CD14-positive monocyte (primary cell): Measurements from ENCODE around the gene LRRFIP2. TPM values are rescaled to one million over a fixed set of nuclear protein-coding genes. Genes with fewer than 3 reads are reported as not detected.

Experiments used
- DNase-seq, 3 donors: peaks; one replicate each; pipeline ENCODE4 v3.0.0-alpha.2; 2011 to 2022
- H2AFZ ChIP-seq: 2 replicates; pipeline ENCODE4 v1.6.0; 2012; ENCODE audit warnings: mild to moderate bottlenecking, low read depth, low read length, inconsistent platforms; ENCODE audit not compliant: insufficient read depth, poor library complexity, severe bottlenecking
- H3K27ac ChIP-seq, 2 donors: 1 replicate in 1 of 2; 2 replicates in 1 of 2; pipeline ENCODE4 v1.5.1; 2012 to 2013; ENCODE audit warnings: low read length in 2 of 2, control low read depth in 1 of 2, inconsistent platforms in 1 of 2, low read depth in 1 of 2, mild to moderate bottlenecking in 1 of 2
- H3K27me3 ChIP-seq, 2 donors: one replicate each; pipeline versions ENCODE4 v1.6.0 to v1.6.1; 2011 to 2013; ENCODE audit warnings: low read length in 2 of 2; ENCODE audit not compliant: control insufficient read depth in 2 of 2, insufficient read depth in 2 of 2
- H3K36me3 ChIP-seq, 2 donors: replicated peaks in 1 of 2; 1 replicate in 1 of 2; 2 replicates in 1 of 2; pipeline versions ENCODE4 v1.5.1 to v1.6.1; 2012 to 2013; ENCODE audit warnings: low read length in 2 of 2, control low read depth in 1 of 2, inconsistent platforms in 1 of 2, mild to moderate bottlenecking in 1 of 2; ENCODE audit not compliant: insufficient read depth in 2 of 2, control insufficient read depth in 1 of 2
- H3K4me1 ChIP-seq, 2 donors: 1 replicate in 1 of 2; 2 replicates in 1 of 2; pipeline versions ENCODE4 v1.5.1 to v1.6.1; 2012 to 2013; ENCODE audit warnings: low read length in 2 of 2, control low read depth in 1 of 2, inconsistent platforms in 1 of 2, mild to moderate bottlenecking in 1 of 2, moderate library complexity in 1 of 2; ENCODE audit not compliant: insufficient read depth in 2 of 2, control insufficient read depth in 1 of 2
- H3K4me2 ChIP-seq: replicated peaks from 2 replicates; pipeline ENCODE3; 2012; ENCODE audit warnings: low read length, moderate library complexity, mild to moderate bottlenecking; ENCODE audit not compliant: poor library complexity, severe bottlenecking; ENCODE audit errors: extremely low read depth
- H3K4me3 ChIP-seq, 3 experiments: fragments of 200-600 bp in 1 of 3; sonication (generic) in 1 of 3; replicated peaks in 1 of 3; 1 replicate in 2 of 3; 2 replicates in 1 of 3; pipeline ENCODE4 v1.5.1; 2011 to 2013; ENCODE audit warnings: low read length in 3 of 3, mild to moderate bottlenecking in 3 of 3, control low read depth in 2 of 3, low read depth in 2 of 3, inconsistent platforms in 1 of 3, moderate library complexity in 1 of 3
- H3K79me2 ChIP-seq: 2 replicates; pipeline ENCODE4 v1.6.0; 2012; ENCODE audit warnings: mild to moderate bottlenecking, control low read depth, inconsistent platforms, low read length, moderate library complexity; ENCODE audit not compliant: insufficient read depth
- H3K9ac ChIP-seq: 2 replicates; pipeline ENCODE4 v1.6.0; 2017; ENCODE audit warnings: low read length, mild to moderate bottlenecking; ENCODE audit not compliant: insufficient read depth, poor library complexity, severe bottlenecking
- H3K9me3 ChIP-seq, 2 donors: replicated peaks in 1 of 2; 1 replicate in 1 of 2; 2 replicates in 1 of 2; pipeline versions ENCODE4 v1.5.1 to v1.6.1; 2012 to 2013; ENCODE audit warnings: low read length in 2 of 2, control low read depth in 1 of 2; ENCODE audit not compliant: control insufficient read depth in 1 of 2, insufficient read depth in 1 of 2
- H4K20me1 ChIP-seq: 2 replicates; pipeline ENCODE4 v1.6.0; 2012; ENCODE audit warnings: mild to moderate bottlenecking, low read length, control low read depth, moderate library complexity; ENCODE audit not compliant: insufficient read depth
- H3K27ac Mint-ChIP-seq, 7 donors: one replicate each; pipeline ENCODE4 v1.8.0; 2020; ENCODE audit warnings: mild to moderate bottlenecking in 7 of 7, mixed read lengths in 7 of 7, moderate library complexity in 6 of 7, inconsistent platforms in 2 of 7
- H3K27me3 Mint-ChIP-seq, 3 donors: one replicate each; pipeline ENCODE4 v1.8.0; 2021 to 2022; ENCODE audit warnings: low read depth in 3 of 3, mild to moderate bottlenecking in 3 of 3, mixed read lengths in 3 of 3, moderate library complexity in 3 of 3, inconsistent platforms in 1 of 3
- H3K36me3 Mint-ChIP-seq, 2 donors: one replicate each; pipeline ENCODE4 v1.8.0; 2020; ENCODE audit warnings: mixed read lengths in 2 of 2, inconsistent platforms in 1 of 2, mild to moderate bottlenecking in 1 of 2
- H3K4me1 Mint-ChIP-seq: one replicate; pipeline ENCODE4 v1.8.0; 2020; ENCODE audit warnings: mild to moderate bottlenecking, mixed read lengths
- H3K4me3 Mint-ChIP-seq, 2 donors: one replicate each; pipeline ENCODE4 v1.8.0; 2020; ENCODE audit warnings: mild to moderate bottlenecking in 2 of 2, mixed read lengths in 2 of 2, moderate library complexity in 1 of 2
- H3K9me3 Mint-ChIP-seq, 7 donors: one replicate each; pipeline ENCODE4 v1.8.0; 2020 to 2022; ENCODE audit warnings: mixed read lengths in 7 of 7, mild to moderate bottlenecking in 6 of 7, moderate library complexity in 6 of 7, inconsistent platforms in 2 of 7
- CTCF ChIP-seq: fragments of 200-600 bp; IDR thresholded peaks from one replicate; pipeline ENCODE4 v1.8.0; 2022; ENCODE audit warnings: antibody characterized with exemption, mild to moderate bottlenecking
- WGBS: methylation state at CpG from one replicate; pipeline ENCODE4 v1.1.5; 2013; ENCODE audit warnings: missing lambda C conversion rate; ENCODE audit not compliant: insufficient coverage; 5-methylcytosine and 5-hydroxymethylcytosine counted together
- intact Hi-C, 2 donors: fragments of 100-400 bp; cut with micrococcal nuclease; formaldehyde crosslinking; loops; one replicate each; pipeline versions ENCODE4 v1.15.0 to v1.15.1; 2023
- polyA plus RNA-seq, 3 donors: library from polyadenylated mRNA; depleted of rRNA in 1 of 3; unstranded in 2 of 3; stranded (reverse) in 1 of 3; fragments of 300-500 nt in 2 of 3; fragments of >200 nt in 1 of 3; fragmentation: Illumina TruSeq in 2 of 3; gene quantifications; 1 replicate in 2 of 3; 2 replicates in 1 of 3; pipeline ENCODE4 v1.2.3, GENCODE V29; 2012 to 2021

Gene LRRFIP2
- polyA plus RNA-seq, 3 donors, result 30.9 to 39.4 (median 31.7) TPM

GRCh38 chr3:37162501-37163245 is 11.7 kb downstream of the LRRFIP2 start:
- Mint-ChIP-seq H3K36me3 (peaks cover 46 to 71% of the 10 kb centered on the region in 2 donors), H3K4me3 (no peak overlapping the region), H3K9me3 (peaks cover 0 to 2% (median 0%) of the 10 kb centered on the region in 7 donors), H3K27me3 (peaks cover 0 to 2% (median 2%) of the 10 kb centered on the region in 3 donors), H3K4me1 (peaks cover 19% of the 10 kb centered on the region), H3K27ac (peak overlapping the region in 4 of 7 donors; percentile 6 to 57 (median 20))
- H4K20me1 ChIP-seq, result peaks cover 61% of the 10 kb centered on the region
- H3K79me2 ChIP-seq, result peaks cover 74% of the 10 kb centered on the region
- no peak for TF ChIP-seq CTCF
- WGBS, result 83% methylated on average over 1 of the region's 3 CpGs
- H2AFZ ChIP-seq, result no peak overlapping the region
- no peak overlapping the region for H3K4me2 ChIP-seq
- no peak overlapping the region for H3K4me3 ChIP-seq
- no peaks in the 10 kb centered on the region for H3K9me3 ChIP-seq
- intact Hi-C loops, result no loop called here
- H3K27ac ChIP-seq, result peak overlapping the region in 1 of 2 donors; percentile 33
- peaks cover 16 to 50% of the 10 kb centered on the region in 2 donors for H3K36me3 ChIP-seq
- H3K4me1 ChIP-seq, result no peaks in the 10 kb centered on the region
- H3K27me3 ChIP-seq, result no peaks in the 10 kb centered on the region
- DNase-seq, result no peak
- no peak overlapping the region for H3K9ac ChIP-seq

- no peak overlapping the region for H3K27ac ChIP-seq
- H4K20me1 ChIP-seq, result peaks cover 55% of the 10 kb centered on the region
- H2AFZ ChIP-seq, result no peak overlapping the region
- no peak for TF ChIP-seq CTCF
- H3K27me3 ChIP-seq, result no peaks in the 10 kb centered on the region
- no peak overlapping the region for H3K9ac ChIP-seq
- peak overlapping the region in 3 of 7 donors; percentile 11 to 30 (median 16) for H3K27ac Mint-ChIP-seq
- intact Hi-C loops, result no loop called here
- H3K4me3 Mint-ChIP-seq, result no peak overlapping the region
- peaks cover 15 to 50% of the 10 kb centered on the region in 2 donors for H3K36me3 ChIP-seq
- peaks cover 46 to 67% of the 10 kb centered on the region in 2 donors for H3K36me3 Mint-ChIP-seq
- H3K4me2 ChIP-seq, result no peak overlapping the region
- no peak for DNase-seq
- peaks cover 0 to 2% (median 2%) of the 10 kb centered on the region in 3 donors for H3K27me3 Mint-ChIP-seq
- no peak overlapping the region for H3K4me3 ChIP-seq
- peaks cover 73% of the 10 kb centered on the region for H3K79me2 ChIP-seq
- no peaks in the 10 kb centered on the region for H3K4me1 ChIP-seq
- no peaks in the 10 kb centered on the region for H3K9me3 ChIP-seq
- no CpG with 5 or more reads among the region's 3 CpGs for WGBS
- H3K4me1 Mint-ChIP-seq, result peaks cover 28% of the 10 kb centered on the region
- peaks cover 0 to 2% (median 0%) of the 10 kb centered on the region in 7 donors for H3K9me3 Mint-ChIP-seq
Measured at GRCh38 chr3:37161351-37161750, 13.0 kb downstream of the LRRFIP2 start.
